HL-60 (cell line): ENCODE measurements around the gene GPATCH8.
"Not testable (repeated sequence)": the region's sequence is repeated elsewhere in the genome, so short reads cannot be mapped to it uniquely, and the experiment has no call there.

ENCODE experiments used
- DNase-seq, 2 experiments: peaks; one replicate each; pipeline ENCODE4 v3.0.0-alpha.2; 2010 to 2020; ENCODE audit warnings: low read depth in 1 of 2, low spot score in 1 of 2
- H3K27ac ChIP-seq: fragments of 250-450 bp; sonication (Bioruptor Pico); replicated peaks from 2 replicates; pipeline ENCODE4 v1.5.1; 2020; ENCODE audit warnings: mild to moderate bottlenecking, moderate library complexity
- H3K27me3 ChIP-seq: fragments of 250-450 bp; sonication (Bioruptor Pico); 2 replicates; pipeline ENCODE4 v1.5.1; 2021; ENCODE audit warnings: mild to moderate bottlenecking, moderate library complexity; ENCODE audit not compliant: insufficient read depth, poor library complexity, severe bottlenecking
- H3K4me3 ChIP-seq: replicated peaks from 2 replicates; pipeline ENCODE4 v1.5.1; 2011; ENCODE audit warnings: mild to moderate bottlenecking, control low read depth, low read length; ENCODE audit not compliant: insufficient read depth
- GABPA ChIP-seq: IDR thresholded peaks from 2 replicates; pipeline ENCODE4 v1.6.1; 2012; ENCODE audit warnings: low read depth
- POLR2AphosphoS5 ChIP-seq: IDR thresholded peaks from 2 replicates; pipeline ENCODE4 v1.6.1; 2012; ENCODE audit warnings: low read depth
- SPI1 ChIP-seq: IDR thresholded peaks from 2 replicates; pipeline ENCODE4 v1.6.1; 2012; ENCODE audit warnings: low read depth, mild to moderate bottlenecking, borderline replicate concordance
- TF ChIP-seq, protein P1 (sequence below): IDR thresholded peaks from 2 replicates; pipeline ENCODE4 v1.6.1; 2012; ENCODE audit warnings: low read depth; ENCODE audit not compliant: insufficient replicate concordance
- TF ChIP-seq, protein P2 (sequence below): IDR thresholded peaks from one replicate; pipeline ENCODE4 v1.5.1; 2011; ENCODE audit warnings: low read length, control low read depth, inconsistent platforms; ENCODE audit not compliant: insufficient read depth

The GPATCH8 gene

DNA sequence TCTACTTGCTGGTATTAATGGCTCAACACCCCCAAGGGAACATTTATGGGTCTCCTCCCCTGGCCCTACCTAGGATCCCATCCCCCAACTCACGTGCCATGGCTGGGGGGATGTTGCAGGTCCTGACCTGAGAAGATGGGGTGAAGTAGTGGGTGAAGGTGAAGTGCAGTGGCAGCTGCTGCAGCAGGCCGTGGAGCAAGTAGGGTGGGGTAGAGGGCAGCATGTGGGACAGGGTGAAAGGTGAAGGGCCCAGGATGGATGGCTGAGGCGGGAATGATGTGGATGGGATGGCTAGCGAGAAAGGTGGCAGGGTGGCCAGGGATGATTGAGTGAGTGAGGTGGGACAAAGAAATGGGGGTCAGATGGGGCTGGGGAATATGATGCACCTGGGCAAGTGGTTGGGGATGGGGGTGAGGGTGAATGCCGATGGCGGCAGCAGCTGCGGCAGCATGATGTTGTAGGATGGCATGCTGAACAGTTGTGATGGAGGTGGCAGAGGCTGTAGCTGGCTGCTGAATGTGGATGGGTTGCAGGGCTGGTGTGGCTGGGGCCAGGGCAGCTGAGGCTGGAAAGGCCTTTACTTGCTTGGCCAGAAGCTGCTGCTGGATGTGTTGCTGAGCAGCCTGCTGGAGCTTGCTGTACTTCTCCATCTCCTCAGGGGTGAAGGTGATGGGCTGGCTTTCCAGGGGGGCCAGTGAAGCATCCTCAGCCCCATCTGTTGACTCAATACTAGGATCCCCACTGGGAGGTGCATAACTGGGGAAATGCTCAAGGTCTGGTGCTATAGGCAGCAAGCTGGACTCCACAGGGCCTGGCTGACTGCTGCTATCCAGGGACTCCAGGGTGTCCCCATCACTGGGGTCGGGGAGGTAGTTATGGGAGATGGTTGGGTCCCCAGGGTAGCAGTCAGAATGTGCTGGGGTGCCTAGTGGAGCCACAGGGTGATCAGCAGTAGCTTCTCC is 105.4 kb downstream of the GPATCH8 start:
- no peak overlapping the region for H3K4me3 ChIP-seq
- DNase-seq, result no peak
- no peak overlapping the region for H3K27ac ChIP-seq
- no peaks in the 10 kb centered on the region for H3K27me3 ChIP-seq
- TF ChIP-seq SPI1, result no peak

DNA sequence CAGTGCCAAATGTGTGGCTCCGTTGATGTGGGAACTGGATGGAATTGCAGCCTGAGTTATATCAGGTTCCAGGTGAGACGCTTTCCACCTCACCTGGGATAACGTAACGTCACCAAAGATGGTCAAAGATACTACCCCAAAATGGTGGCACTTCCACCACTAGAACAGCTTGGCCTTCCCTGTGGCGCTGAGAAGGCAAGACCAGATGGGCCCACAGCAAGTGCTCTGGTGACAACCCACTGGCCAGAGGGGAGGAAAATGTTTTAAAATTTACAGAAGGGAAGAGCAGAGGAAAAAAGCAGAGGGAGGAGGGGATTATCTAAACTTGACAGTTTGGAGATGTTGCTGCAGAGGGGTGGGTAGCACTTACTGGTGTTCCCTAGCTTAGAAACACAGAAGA is 106.3 kb downstream of the GPATCH8 start:
- TF ChIP-seq, protein P1, sequence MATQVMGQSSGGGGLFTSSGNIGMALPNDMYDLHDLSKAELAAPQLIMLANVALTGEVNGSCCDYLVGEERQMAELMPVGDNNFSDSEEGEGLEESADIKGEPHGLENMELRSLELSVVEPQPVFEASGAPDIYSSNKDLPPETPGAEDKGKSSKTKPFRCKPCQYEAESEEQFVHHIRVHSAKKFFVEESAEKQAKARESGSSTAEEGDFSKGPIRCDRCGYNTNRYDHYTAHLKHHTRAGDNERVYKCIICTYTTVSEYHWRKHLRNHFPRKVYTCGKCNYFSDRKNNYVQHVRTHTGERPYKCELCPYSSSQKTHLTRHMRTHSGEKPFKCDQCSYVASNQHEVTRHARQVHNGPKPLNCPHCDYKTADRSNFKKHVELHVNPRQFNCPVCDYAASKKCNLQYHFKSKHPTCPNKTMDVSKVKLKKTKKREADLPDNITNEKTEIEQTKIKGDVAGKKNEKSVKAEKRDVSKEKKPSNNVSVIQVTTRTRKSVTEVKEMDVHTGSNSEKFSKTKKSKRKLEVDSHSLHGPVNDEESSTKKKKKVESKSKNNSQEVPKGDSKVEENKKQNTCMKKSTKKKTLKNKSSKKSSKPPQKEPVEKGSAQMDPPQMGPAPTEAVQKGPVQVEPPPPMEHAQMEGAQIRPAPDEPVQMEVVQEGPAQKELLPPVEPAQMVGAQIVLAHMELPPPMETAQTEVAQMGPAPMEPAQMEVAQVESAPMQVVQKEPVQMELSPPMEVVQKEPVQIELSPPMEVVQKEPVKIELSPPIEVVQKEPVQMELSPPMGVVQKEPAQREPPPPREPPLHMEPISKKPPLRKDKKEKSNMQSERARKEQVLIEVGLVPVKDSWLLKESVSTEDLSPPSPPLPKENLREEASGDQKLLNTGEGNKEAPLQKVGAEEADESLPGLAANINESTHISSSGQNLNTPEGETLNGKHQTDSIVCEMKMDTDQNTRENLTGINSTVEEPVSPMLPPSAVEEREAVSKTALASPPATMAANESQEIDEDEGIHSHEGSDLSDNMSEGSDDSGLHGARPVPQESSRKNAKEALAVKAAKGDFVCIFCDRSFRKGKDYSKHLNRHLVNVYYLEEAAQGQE, result no peak
- TF ChIP-seq SPI1 (no peak), GABPA (no peak), POLR2AphosphoS5 (no peak)
- TF ChIP-seq, protein P2, sequence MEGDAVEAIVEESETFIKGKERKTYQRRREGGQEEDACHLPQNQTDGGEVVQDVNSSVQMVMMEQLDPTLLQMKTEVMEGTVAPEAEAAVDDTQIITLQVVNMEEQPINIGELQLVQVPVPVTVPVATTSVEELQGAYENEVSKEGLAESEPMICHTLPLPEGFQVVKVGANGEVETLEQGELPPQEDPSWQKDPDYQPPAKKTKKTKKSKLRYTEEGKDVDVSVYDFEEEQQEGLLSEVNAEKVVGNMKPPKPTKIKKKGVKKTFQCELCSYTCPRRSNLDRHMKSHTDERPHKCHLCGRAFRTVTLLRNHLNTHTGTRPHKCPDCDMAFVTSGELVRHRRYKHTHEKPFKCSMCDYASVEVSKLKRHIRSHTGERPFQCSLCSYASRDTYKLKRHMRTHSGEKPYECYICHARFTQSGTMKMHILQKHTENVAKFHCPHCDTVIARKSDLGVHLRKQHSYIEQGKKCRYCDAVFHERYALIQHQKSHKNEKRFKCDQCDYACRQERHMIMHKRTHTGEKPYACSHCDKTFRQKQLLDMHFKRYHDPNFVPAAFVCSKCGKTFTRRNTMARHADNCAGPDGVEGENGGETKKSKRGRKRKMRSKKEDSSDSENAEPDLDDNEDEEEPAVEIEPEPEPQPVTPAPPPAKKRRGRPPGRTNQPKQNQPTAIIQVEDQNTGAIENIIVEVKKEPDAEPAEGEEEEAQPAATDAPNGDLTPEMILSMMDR, result no peak
- DNase-seq, result no peak

DNA sequence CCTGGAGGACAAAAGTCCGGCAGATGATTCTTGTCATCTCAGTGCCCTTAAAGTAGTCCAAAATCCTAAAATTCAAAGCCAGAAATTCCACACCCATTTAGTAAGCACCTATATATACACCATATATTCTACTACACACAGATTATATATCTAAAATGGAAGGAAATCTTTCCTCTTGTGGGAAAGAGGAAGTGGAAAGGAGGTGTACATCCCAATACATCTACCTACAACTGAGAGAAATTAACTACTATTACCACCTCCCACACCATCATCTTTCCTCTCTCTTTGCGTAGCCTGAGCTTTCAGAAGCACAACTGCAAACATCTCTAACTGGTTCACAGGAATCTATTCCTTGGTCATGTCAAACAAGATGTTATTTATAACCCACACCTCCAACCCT is 108.4 kb downstream of the GPATCH8 start:
- TF ChIP-seq GABPA, result no peak
- peak; percentile 64; the same call in 1 of the 2 replicates for TF ChIP-seq SPI1
- no peak for DNase-seq
- Histone ChIP-seq H3K4me3 (no peak overlapping the region), H3K27ac (no peak overlapping the region), H3K27me3 (no peaks in the 10 kb centered on the region)

More for the DNA sequence above, 106.3 kb downstream of the GPATCH8 start:
- Histone ChIP-seq H3K4me3 (no peak overlapping the region), H3K27ac (no peak overlapping the region), H3K27me3 (no peaks in the 10 kb centered on the region)

DNA sequence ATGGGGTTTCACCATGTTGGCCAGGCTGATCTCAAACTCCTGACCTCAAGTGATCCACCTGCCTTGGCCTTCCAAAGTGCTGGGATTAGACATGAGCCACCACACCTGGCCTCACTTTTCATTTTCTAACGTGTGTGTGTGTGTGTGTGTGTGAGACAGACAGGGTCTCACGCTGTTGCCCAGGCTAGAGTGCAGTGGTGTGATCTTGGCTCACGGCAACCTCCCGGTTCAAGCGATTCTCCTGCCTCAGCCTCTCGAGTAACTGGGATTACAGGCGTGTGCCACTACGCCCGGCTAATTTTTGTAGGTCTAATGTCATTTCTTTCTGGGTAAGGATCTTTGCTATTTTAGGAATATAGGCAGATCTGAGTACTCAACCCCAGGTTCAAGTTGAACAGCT is 109.1 kb downstream of the GPATCH8 start:
- DNase-seq, H3K27me3 ChIP-seq, H3K4me3 ChIP-seq, H3K27ac ChIP-seq: not testable (repeated sequence)

DNA sequence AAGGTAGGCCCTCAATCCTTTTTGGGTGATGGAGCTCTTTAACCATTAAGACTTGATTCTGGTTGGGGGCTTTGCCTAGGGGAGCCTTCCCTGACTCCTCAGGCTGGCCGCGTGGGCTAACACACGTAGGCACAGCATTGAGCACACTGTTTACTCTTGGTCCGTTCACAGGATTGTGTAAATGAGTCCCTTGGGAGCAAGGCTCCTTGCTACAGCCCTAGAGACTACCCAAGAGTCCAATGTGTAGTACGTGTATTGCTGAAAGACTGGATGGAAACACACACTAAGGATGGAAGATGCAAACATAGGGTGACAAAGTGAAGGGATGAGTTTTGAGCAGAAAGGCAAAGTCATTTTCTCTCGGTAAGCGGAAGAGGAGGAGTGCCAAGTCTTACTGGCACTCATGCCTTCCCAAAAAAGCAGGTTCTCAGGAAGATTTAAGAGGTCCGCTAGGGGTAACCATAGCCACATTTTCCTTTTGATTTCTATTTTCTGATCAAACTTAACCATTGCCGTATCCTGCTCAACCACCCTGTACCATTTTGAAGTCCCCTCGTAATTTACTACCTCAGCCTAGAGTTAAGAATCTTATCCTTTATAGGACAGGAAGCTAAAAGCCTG is 112.8 kb downstream of the GPATCH8 start:
- DNase-seq, result no peak
- TF ChIP-seq GABPA, result no peak
- TF ChIP-seq, protein P2, result no peak
- no peak for TF ChIP-seq SPI1
- no peak for TF ChIP-seq POLR2AphosphoS5
- TF ChIP-seq, protein P1, result no peak
- peak overlapping the region; percentile 61 for H3K27ac ChIP-seq
- no peaks in the 10 kb centered on the region for H3K27me3 ChIP-seq
- H3K4me3 ChIP-seq, result no peak overlapping the region
